ENCODE results near the gene OR4F6.
"Not testable (repeated sequence)": the region's sequence is repeated elsewhere in the genome, so short reads cannot be mapped to it uniquely, and the experiment has no call there.

DNA sequence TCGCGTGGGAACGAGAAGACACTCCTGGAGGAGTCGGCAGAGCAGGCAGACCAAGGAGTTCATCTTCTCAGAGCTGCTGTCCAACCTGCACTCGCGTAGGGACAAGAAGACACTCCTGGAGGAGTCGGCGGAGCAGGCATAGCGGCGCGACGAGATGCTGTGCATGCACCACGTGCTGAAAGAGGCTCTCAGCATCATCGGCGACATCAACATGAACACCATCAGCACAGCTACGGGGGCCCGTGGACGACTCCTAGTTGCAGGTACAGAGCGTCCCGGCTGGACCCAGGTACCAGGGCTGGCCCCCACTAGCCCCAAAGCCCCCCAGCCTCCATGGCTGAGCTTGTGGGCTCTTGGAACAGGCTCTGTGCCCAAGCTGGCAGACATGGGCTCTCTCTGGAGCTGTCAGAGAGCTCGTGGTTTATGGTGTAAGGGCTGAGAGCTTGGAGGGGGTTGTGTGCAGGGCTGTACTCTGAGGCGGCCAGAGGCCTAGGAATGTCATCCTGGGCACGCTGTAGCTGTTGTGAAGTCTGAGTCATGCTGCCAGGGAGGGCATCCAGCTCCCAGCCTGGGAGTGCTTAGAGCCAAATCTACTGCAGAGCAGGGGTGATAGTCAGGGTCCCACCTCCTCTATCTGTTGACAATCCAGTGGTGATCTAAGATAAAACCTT lies 38.5 kb upstream of the OR4F6 start:
- TF ChIP-seq REST (IDR thresholded peaks at IDR 0.05; ENCODE audit: borderline replicate concordance); REST (CRISPR knock-in tag; IDR thresholded peaks at IDR 0.05; ENCODE audit: low read depth); ZNF699 (CRISPR knock-in tag; IDR thresholded peaks at IDR 0.05; ENCODE audit: insufficient replicate concordance); ATF3 (IDR thresholded peaks at IDR 0.05); ATF3 (CRISPR knock-in tag; conservative IDR thresholded peaks at IDR 0.05): not testable (repeated sequence)
